Measurements from ENCODE around the gene HOXC4.

- TF ChIP-seq POLR2A (IDR thresholded peaks at IDR 0.05) (no peak), CTCF (IDR thresholded peaks at IDR 0.05 in 8 of 11, conservative IDR thresholded peaks at IDR 0.05 in 3 of 11) (no peak)
Observed at GRCh38 chr12:54038284-54038870, 15.3 kb upstream of the HOXC4 start.

Data from spleen (tissue), 7 donors.